GM12872 (cell line): ENCODE measurements around the gene MRPL18.

Source experiments
- CTCF ChIP-seq: IDR thresholded peaks from 3 replicates; pipeline ENCODE4 v1.5.1; 2011; ENCODE audit warnings: low read depth, mild to moderate bottlenecking, low read length, moderate library complexity; ENCODE audit not compliant: insufficient read depth

The MRPL18 gene

DNA sequence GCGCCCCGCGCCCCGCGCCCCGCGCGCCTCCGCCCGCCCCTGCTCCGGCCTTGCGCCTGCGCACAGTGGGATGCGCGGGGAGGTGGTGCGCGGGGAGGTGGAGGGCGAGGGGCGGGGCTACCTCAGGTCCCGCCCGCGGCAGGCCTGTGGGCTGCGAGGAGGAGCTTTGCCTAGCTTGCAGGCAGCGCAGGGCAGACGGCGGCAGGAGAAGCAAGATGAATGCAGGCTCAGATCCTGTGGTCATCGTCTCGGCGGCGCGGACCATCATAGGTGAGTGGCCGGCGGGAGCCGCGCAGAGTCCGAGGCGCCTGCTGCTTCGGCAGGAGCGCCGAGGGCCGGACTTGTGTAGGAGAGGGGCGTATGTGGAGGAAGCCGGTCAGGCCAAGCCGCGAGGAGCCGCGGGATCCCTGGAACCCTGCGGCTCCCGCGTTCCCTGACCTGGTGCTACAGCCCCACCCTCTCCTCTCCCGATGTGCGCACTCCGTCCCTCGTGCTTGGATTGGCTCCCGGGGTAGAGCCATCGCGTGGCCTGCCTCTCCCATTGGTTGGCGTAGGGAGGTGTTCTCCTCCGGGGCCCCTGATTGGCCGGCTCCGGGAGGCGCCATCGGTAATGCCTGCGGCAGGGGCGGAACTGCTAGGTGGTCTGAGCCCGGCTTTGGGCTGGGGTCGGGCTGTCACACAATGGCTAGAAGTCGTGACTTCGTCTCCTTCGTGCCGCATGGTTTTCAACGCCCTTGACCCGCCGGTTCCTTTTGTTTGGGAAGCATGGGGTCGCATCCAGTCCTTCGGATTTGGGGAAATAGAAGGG, 28.2 kb upstream of the MRPL18 start, which contains the start of gene ACAT2:
Gene ACAT2, plus strand, starts transcription at position 173 of the 808 bp plus-strand sequence. Its CDS starts 43 bp downstream, at position 216.
- no peak for TF ChIP-seq CTCF

DNA sequence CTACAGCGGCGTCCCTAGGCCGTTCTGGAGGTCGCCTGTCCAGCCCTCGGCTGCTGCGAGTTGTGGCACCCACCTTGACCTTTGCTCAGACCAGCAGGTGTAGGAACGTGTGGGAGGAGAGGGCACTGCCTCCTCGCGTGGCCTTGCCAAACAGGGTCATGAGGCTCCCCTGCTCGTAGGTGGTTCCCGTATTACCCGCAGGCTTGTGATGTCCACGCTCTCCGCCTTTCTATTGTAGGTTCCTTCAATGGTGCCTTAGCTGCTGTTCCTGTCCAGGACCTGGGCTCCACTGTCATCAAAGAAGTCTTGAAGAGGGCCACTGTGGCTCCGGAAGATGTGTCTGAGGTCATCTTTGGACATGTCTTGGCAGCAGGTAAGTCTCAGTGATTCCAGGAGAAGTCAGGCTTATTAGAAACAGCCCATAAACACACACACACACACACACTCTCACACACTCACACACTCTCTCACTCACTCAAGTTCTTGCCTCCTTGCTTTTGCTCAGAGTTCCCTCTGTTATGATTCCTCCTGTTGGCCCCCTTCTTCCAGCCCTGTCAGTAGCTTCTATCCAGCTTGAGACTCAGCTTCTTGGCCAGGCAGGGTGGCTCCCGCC, 27.5 kb upstream of the MRPL18 start:
- TF ChIP-seq CTCF = no peak

GRCh38 chr6:159766906-159767305, 23.4 kb upstream of the MRPL18 start:
- no peak for TF ChIP-seq CTCF

- TF ChIP-seq CTCF = no peak
Observed at GRCh38 chr6:159769470-159769869, 20.8 kb upstream of the MRPL18 start.

GRCh38 chr6:159772196-159772595, 18.1 kb upstream of the MRPL18 start:
- no peak for TF ChIP-seq CTCF

DNA sequence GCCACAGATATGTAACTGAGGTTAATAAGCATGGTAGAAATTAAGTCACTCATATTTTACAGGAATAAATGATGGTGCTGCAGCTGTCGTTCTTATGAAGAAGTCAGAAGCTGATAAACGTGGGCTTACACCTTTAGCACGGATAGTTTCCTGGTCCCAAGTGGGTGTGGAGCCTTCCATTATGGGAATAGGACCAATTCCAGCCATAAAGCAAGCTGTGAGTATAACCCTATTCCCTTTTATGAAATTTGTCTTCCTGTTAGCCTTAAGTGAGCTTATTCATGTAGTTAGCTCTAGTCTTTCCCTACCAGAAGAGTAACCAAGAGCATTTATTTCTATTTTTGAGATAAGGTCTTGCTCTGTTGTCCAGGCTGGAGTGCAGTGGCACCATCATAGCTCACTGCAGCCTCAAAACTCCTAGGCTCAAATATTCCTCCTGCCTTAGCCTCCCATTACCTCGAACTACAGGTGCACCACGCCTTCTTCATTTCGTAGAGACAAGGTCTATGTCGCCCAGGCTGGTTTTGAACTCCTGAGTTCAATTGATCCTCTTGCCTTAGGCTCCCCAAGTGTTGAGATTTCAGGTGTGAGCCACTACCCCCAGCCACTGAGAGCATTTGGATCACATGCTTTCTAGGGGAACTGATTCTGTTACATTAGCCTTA, 12.9 kb upstream of the MRPL18 start:
- TF ChIP-seq CTCF = no peak

DNA sequence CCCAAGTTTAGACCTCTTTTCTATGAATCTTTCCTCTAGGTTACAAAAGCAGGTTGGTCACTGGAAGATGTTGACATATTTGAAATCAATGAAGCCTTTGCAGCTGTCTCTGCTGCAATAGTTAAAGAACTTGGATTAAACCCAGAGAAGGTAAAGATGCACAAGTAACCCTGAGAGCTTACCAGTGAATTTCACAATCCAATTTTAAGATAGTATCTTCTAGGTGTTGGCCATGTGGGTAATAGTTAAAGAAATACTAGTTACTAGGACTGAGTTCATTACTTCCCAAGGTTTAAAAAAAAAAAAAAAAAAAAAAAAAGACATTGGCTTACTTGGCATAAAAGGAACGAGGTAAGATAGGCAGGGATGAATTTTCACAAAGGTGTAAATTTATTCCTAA, 12.1 kb upstream of the MRPL18 start:
- TF ChIP-seq CTCF = no peak
